ENCODE data around the gene TPSG1. TPM values are rescaled to one million over a fixed set of nuclear protein-coding genes. Genes with fewer than 3 reads are reported as not detected.

TPSG1 gene
- total and polyA plus RNA-seq, 2 experiments from 2014 or later = 0.81 TPM; not detected in 1

DNA sequence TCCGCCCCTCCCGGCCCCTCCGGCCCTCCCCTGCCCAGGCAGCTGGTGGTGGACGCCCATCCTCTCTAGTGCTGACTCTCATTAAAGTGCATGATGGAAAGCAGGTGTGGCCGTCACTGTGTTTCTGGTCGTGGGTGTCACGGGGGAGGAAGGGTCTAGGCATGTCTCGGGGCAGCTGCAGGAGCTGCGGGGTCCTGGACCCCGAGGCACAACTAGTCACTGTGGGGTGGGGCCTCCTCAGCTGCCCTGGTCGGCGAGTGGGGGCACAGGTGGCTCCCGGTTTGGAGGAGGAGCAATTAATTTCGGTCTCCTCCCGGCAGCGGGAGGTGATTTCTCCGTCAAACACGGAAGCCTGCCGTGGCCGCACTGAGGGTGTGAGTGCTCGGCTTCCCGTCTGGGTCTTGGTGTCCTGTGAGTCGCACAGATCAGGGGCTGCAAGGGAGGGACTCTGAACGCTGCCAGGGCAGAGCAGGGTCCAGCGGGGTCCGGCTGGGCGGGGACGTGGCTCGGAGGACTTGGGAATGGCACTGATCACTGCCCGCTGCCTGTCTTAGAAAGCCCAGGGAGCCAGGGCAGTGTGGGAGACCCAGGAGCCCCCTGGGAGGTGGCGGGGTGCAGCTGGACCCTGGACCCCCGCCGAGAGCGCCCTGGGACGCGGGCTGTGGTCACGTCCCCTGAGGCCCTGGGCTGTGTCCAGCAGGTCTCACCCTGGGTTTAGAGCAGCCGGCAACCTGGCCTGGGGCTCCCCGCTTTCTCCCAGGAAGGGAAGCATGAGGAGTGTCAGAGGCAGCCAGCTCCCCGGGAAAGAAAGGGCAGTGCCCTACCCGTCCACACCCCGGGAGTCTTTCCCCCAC, 34.1 kb upstream of the TPSG1 start:
- TF ChIP-seq CREB1 (CRISPR knock-in tag; IDR thresholded peaks at IDR 0.05; ENCODE audit: low read depth) = no peak
- no peak for TF ChIP-seq ZNF331 (CRISPR knock-in tag; IDR thresholded peaks at IDR 0.05; ENCODE audit: low read depth)
- no peak for TF ChIP-seq ZNF114 (CRISPR knock-in tag; IDR thresholded peaks at IDR 0.05)
- no peak for TF ChIP-seq ETS1 (IDR thresholded peaks at IDR 0.05)
- TF ChIP-seq NANOG (IDR thresholded peaks at IDR 0.05; ENCODE audit: borderline replicate concordance) = no peak
- TF ChIP-seq STAT1 (IDR thresholded peaks at IDR 0.05; ENCODE audit: unreplicated experiment) = no peak
- TF ChIP-seq JUNB (IDR thresholded peaks at IDR 0.05; ENCODE audit: unreplicated experiment) = no peak
- no peak for TF ChIP-seq EZH2phosphoT487 (IDR thresholded peaks at IDR 0.05; ENCODE audit: unreplicated experiment)
- no peak for TF ChIP-seq EZH2 (IDR thresholded peaks at IDR 0.05; ENCODE audit: low read depth, unreplicated experiment)
- no peak for TF ChIP-seq ZNF462 (CRISPR knock-in tag; IDR thresholded peaks at IDR 0.05)
- TF ChIP-seq, protein P1, sequence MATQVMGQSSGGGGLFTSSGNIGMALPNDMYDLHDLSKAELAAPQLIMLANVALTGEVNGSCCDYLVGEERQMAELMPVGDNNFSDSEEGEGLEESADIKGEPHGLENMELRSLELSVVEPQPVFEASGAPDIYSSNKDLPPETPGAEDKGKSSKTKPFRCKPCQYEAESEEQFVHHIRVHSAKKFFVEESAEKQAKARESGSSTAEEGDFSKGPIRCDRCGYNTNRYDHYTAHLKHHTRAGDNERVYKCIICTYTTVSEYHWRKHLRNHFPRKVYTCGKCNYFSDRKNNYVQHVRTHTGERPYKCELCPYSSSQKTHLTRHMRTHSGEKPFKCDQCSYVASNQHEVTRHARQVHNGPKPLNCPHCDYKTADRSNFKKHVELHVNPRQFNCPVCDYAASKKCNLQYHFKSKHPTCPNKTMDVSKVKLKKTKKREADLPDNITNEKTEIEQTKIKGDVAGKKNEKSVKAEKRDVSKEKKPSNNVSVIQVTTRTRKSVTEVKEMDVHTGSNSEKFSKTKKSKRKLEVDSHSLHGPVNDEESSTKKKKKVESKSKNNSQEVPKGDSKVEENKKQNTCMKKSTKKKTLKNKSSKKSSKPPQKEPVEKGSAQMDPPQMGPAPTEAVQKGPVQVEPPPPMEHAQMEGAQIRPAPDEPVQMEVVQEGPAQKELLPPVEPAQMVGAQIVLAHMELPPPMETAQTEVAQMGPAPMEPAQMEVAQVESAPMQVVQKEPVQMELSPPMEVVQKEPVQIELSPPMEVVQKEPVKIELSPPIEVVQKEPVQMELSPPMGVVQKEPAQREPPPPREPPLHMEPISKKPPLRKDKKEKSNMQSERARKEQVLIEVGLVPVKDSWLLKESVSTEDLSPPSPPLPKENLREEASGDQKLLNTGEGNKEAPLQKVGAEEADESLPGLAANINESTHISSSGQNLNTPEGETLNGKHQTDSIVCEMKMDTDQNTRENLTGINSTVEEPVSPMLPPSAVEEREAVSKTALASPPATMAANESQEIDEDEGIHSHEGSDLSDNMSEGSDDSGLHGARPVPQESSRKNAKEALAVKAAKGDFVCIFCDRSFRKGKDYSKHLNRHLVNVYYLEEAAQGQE (IDR thresholded peaks at IDR 0.05; ENCODE audit: unreplicated experiment) = no peak
- TF ChIP-seq CTCF (conservative IDR thresholded peaks at IDR 0.05; ENCODE audit: low read depth in 2 of 2) = no peak
- TF ChIP-seq POLR2AphosphoS5 (IDR thresholded peaks at IDR 0.05; ENCODE audit: low read depth) = no peak
- H3K4me3 ChIP-seq = peak overlapping the region; percentile 41; the same call in 1 of the 2 replicates
- H3K27ac Mint-ChIP-seq = no peak overlapping the region
- peaks cover 27% of the 10 kb centered on the region for H3K27me3 Mint-ChIP-seq (ENCODE audit: insufficient read depth, low read depth, poor library complexity)
- no peaks in the 10 kb centered on the region for H3K36me3 ChIP-seq (ENCODE audit: insufficient read depth)
- peak overlapping the region; percentile 70 for H3K4me2 ChIP-seq
- DNase-seq (ENCODE audit: low spot score) = peak; percentile 45
- peak; percentile 6; the same call in 2 of the 3 replicates for ATAC-seq
- H3K36me3 Mint-ChIP-seq (ENCODE audit: low read depth) = no peaks in the 10 kb centered on the region
- no peaks in the 10 kb centered on the region for H3K9me2 ChIP-seq (ENCODE audit: insufficient read depth)
- H3K4me3 Mint-ChIP-seq = peak overlapping the region; percentile 64; the same call in 2 of the 3 replicates
- no peaks in the 10 kb centered on the region for H3F3A ChIP-seq (replicated peaks; ENCODE audit: low read depth)
- H4K20me1 ChIP-seq (replicated peaks; ENCODE audit: insufficient read depth) = 0 out of 2 replicates have a peak, but pooled peaks cover 2% of the 10 kb centered on the region
- H3K4me1 ChIP-seq (ENCODE audit: insufficient read depth) = no peaks in the 10 kb centered on the region
- H3K27me3 ChIP-seq (ENCODE audit: insufficient read depth) = no peaks in the 10 kb centered on the region
- no peak overlapping the region for H3K27ac ChIP-seq (ENCODE audit: low read depth)
- H3K4me1 Mint-ChIP-seq = peaks cover 11% of the 10 kb centered on the region
- H3K79me2 ChIP-seq (replicated peaks; ENCODE audit: insufficient read depth) = no peaks in the 10 kb centered on the region
- H3K9me3 Mint-ChIP-seq = peaks cover under 1% of the 10 kb centered on the region; the same call in 1 of the 3 replicates
- H2AFZ ChIP-seq = 0 out of 2 replicates have a peak overlapping the region, but pooled peaks have one; percentile 38

Data from GM23338 (cell line).